GM13976 (cell line): ENCODE measurements around the gene TMSB10.

Experiments
- DNase-seq: peaks from one replicate; pipeline ENCODE4 v3.0.0; 2012; ENCODE audit warnings: low spot score
- in situ Hi-C: fragments of 300-500 bp; cut with MboI; formaldehyde crosslinking; loops from one replicate; pipeline ENCODE4 v1.12.0; 2022; ENCODE audit warnings: low sequenced_read_pairs, mixed read lengths, inconsistent platforms; ENCODE audit not compliant: unreplicated experiment
- TF ChIP-seq, protein P1 (sequence below): IDR thresholded peaks from 2 replicates; pipeline ENCODE4 v1.5.1; 2012; ENCODE audit warnings: borderline replicate concordance, mild to moderate bottlenecking; ENCODE audit not compliant: insufficient read depth; ENCODE audit errors: extremely low read depth, missing control alignments, control extremely low read depth

The TMSB10 gene

DNA sequence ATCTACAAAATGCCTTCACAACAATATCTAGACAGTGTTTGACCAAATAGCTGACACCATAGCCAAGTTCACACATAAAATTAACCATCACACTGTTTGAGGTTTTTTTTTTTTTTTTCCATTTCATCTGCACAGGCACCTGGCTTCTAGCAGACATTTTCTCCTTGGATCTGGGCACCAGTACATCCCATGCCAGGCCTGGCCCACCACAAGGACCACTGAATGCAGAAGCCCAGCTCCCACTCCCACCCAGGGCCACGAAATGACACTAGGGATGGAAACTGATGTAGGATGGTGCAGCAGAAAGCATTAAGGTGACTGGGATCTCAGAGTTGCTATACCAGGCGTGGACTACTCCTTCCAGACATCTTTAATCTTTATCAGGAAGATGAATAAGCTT is 13.0 kb downstream of the TMSB10 start:
- no peak for DNase-seq
- TF ChIP-seq, protein P1, sequence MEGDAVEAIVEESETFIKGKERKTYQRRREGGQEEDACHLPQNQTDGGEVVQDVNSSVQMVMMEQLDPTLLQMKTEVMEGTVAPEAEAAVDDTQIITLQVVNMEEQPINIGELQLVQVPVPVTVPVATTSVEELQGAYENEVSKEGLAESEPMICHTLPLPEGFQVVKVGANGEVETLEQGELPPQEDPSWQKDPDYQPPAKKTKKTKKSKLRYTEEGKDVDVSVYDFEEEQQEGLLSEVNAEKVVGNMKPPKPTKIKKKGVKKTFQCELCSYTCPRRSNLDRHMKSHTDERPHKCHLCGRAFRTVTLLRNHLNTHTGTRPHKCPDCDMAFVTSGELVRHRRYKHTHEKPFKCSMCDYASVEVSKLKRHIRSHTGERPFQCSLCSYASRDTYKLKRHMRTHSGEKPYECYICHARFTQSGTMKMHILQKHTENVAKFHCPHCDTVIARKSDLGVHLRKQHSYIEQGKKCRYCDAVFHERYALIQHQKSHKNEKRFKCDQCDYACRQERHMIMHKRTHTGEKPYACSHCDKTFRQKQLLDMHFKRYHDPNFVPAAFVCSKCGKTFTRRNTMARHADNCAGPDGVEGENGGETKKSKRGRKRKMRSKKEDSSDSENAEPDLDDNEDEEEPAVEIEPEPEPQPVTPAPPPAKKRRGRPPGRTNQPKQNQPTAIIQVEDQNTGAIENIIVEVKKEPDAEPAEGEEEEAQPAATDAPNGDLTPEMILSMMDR = no peak
- in situ Hi-C loops = no loop called here

DNA sequence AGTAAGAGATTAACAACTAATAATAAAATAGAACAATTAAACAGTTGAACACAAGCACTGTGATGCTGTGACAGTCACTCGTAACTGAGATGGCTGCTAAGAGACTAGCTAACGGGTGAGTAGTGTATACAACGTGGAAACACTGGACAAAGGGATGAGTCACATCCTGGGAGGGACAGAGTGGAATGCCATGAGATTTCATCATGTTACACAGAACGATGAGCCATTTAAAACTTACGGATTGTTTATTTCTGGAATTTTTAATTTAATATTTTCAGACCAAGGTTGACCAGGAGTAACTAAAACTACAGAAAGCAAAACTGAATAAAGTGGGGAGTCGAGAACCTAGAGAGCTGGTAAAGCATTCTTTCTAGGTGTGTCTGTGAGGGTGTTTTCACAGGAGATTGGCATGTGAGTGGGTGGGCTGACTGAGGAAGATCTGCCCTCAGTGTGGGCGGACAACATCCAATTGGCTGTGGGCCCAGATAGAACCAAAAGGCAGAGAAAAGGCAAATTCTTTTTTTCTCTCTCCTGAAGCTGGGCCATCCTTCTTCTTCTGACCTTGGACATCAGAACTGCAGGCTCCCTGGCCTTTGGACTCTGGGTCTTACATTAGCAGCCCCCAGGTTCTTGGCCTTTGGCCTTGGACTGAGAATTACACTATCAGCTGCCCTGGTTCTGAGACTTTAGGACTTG is 14.6 kb downstream of the TMSB10 start:
- DNase-seq = no peak
- in situ Hi-C loops = loop anchor here (10.0 kb wide), 1 partner anchor 55 kb away; no protein-coding TSS in a partner anchor
- TF ChIP-seq, protein P1 = no peak

DNA sequence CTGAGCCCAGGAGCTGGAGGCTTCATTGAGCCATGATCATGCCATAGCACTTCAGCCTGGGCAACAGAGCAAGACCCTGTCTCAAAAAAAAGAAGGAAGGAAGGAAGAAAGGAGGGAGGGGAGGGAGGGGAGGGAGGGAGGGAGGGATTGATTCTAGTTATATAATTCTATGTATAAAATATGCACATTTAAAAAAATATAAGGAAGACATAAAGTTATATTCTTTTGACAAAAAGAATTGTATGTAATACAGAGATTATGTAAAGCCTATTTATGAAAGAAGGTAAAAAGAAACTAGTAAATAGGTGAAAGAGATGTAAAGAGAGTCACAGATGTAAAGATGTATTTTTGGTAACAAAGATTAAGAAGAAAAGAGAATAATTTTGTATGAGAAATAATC is 17.6 kb downstream of the TMSB10 start:
- in situ Hi-C loops = loop anchor here (10.0 kb wide), 1 partner anchor 58 kb away; no protein-coding TSS in a partner anchor
- no peak for DNase-seq
- TF ChIP-seq, protein P1 = no peak

DNA sequence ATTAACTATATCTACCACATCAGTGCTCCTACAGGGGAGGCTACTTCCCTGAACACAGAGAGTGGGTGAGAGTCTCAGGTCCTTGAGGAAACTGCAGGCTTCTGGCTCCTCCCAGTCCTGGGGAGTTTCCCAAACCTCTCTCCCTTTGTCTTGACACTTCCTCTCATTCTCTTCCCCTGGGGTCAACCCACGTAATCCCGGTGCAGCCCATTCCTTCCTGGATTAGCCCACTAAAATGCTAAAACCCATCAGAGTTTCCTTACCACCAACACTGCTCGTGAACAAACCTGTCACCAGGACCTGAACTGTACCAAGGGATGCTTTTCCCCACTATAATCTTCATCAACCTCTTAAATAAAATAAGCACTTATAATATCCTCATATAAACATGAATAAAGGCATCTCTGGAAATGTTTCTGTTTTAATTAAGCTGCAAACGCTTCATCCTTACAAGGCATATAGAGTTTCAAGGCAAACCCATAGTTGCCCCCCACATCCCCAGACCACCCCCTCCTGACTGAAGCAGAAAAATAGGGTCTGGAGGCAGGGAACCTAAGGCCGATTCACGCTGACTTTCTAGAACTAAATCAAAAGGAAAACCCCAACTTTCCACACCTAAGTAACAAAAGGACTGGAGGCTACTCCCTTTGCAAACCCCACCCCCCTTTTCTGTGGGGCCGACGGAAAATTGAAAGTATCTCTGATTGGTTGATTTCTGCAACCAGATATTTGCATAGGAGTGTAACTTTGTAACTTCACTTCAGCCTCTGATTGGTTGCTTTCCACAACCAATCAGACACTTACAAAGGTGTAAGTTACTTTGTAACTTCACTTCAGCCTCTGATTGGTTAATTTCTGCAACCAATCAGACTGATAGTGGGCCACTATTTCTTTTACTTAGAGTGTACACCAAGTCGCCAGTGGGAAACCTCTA is 19.0 kb downstream of the TMSB10 start:
- TF ChIP-seq, protein P1 = no peak
- no peak for DNase-seq
- in situ Hi-C loops = loop anchor here (10.0 to 25.0 kb wide), 2 partner anchors 60 to 363 kb away; no protein-coding TSS in a partner anchor

DNA sequence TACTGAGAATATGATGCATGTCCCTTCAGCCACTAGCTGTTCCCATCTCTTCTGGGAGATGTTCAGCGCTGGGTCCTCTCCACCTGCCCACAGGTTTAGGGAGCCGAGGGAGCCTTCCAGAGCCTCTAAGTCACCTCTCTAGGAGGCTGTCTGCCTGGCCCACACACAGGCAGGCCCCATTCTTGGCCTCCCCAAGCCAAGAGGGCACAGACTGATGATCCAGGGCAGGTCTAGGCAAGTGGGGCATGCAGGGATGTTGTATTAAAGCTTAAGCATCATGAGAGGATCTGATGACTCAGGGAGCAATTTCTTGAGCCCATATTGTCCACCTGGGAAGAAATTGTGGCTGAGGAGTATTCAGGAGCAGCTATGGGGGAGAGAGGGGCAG is 19.9 kb downstream of the TMSB10 start:
- no peak for DNase-seq
- TF ChIP-seq, protein P1 = no peak
- in situ Hi-C loops = loop anchor here (10.0 to 25.0 kb wide), 2 partner anchors 61 to 362 kb away; no protein-coding TSS in a partner anchor

DNA sequence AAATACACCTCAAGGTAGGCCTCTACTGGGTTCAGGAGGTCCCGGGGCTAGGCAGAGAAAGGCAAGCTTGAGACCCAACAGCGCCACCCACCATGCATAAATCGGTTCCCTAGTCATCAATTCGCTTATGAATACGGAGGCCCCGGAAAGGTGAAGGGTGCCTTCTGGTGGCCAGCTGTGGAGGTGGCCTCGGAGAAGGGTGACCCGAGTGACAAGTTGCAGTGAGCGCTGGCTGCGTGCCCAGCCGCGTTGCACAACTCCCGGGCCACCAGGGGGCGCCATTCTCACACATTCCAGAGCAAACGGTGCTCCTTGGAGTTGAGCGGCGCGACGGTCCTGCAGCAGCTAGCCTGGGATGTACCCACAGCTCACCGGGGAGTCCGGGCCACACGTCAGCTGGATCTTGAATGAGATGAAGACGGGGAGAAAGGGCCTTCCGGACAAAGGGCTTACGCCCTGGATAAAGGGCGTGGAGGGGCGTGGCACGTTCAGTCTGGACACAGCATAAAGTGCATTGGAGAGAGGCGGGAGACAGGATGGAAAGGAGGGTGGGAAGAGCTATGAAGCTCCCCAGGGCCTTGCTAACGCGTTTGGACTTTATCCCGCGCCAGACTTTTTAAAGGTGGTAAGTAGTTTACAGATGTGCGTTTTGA is 20.4 kb downstream of the TMSB10 start:
- DNase-seq = peak; percentile 82
- in situ Hi-C loops = loop anchor here (10.0 to 25.0 kb wide), 2 partner anchors 61 to 361 kb away; no protein-coding TSS in a partner anchor
- TF ChIP-seq, protein P1 = peak; percentile 98
